ENCODE results near the gene NHS. TPM values are rescaled to one million over a fixed set of nuclear protein-coding genes. Genes with fewer than 3 reads are reported as not detected.

The NHS gene
- total RNA-seq, 1 experiment from 2014 or later, result 6.2 TPM

- H3K4me3 Mint-ChIP-seq (ENCODE audit: unreplicated experiment), result no peak overlapping the region
- no peaks in the 10 kb centered on the region for H3K4me1 Mint-ChIP-seq (ENCODE audit: insufficient read depth, unreplicated experiment)
- intact Hi-C loops (cut with micrococcal nuclease), result no loop called here
- no TSS peak for BruUV-seq (replicated peaks)
- peaks cover 10% of the 10 kb centered on the region for H3K27me3 Mint-ChIP-seq (ENCODE audit: insufficient read depth, unreplicated experiment)
- H3K36me3 Mint-ChIP-seq (ENCODE audit: insufficient read depth, unreplicated experiment), result no peaks in the 10 kb centered on the region
- POLR2A ChIA-PET, result no interaction called here
- DNase-seq (ENCODE audit: unreplicated experiment), result no peak
- CTCF ChIA-PET, result no interaction called here
- no peak overlapping the region for H3K27ac Mint-ChIP-seq (ENCODE audit: low read depth, unreplicated experiment)
- no peak for TF ChIP-seq CTCF (IDR thresholded peaks at IDR 0.05; ENCODE audit: unreplicated experiment)
- H3K9me3 Mint-ChIP-seq (ENCODE audit: unreplicated experiment), result no peaks in the 10 kb centered on the region
These were observed 65.3 kb downstream of the NHS start for GRCh38 chrX:17440258-17440657.

- Mint-ChIP-seq H3K36me3 (ENCODE audit: insufficient read depth, unreplicated experiment) (no peaks in the 10 kb centered on the region), H3K4me1 (ENCODE audit: insufficient read depth, unreplicated experiment) (no peaks in the 10 kb centered on the region), H3K27me3 (ENCODE audit: insufficient read depth, unreplicated experiment) (peaks cover 14% of the 10 kb centered on the region), H3K9me3 (ENCODE audit: unreplicated experiment) (no peaks in the 10 kb centered on the region), H3K4me3 (ENCODE audit: unreplicated experiment) (no peak overlapping the region), H3K27ac (ENCODE audit: low read depth, unreplicated experiment) (no peak overlapping the region)
- TF ChIP-seq CTCF (IDR thresholded peaks at IDR 0.05; ENCODE audit: unreplicated experiment), result no peak
- CTCF ChIA-PET, result interaction anchor here (0.9 kb wide), 1 partner anchor 199 kb away, joined by 3 read pairs; no protein-coding TSS in a partner anchor
- POLR2A ChIA-PET, result no interaction called here
- intact Hi-C loops (cut with micrococcal nuclease), result no loop called here
- DNase-seq (ENCODE audit: unreplicated experiment), result no peak
- no TSS peak for BruUV-seq (replicated peaks)
These were observed 65.8 kb downstream of the NHS start for GRCh38 chrX:17440836-17441235.

GRCh38 chrX:17441965-17442364 lies 67.0 kb downstream of the NHS start:
- no peaks in the 10 kb centered on the region for H3K4me1 Mint-ChIP-seq (ENCODE audit: insufficient read depth, unreplicated experiment)

GRCh38 chrX:17442898-17443297 lies 67.9 kb downstream of the NHS start:
- TF ChIP-seq CTCF (IDR thresholded peaks at IDR 0.05; ENCODE audit: unreplicated experiment), result no peak
- Mint-ChIP-seq H3K36me3 (ENCODE audit: insufficient read depth, unreplicated experiment) (no peaks in the 10 kb centered on the region), H3K4me3 (ENCODE audit: unreplicated experiment) (no peak overlapping the region), H3K9me3 (ENCODE audit: unreplicated experiment) (no peaks in the 10 kb centered on the region), H3K4me1 (ENCODE audit: insufficient read depth, unreplicated experiment) (no peaks in the 10 kb centered on the region), H3K27me3 (ENCODE audit: insufficient read depth, unreplicated experiment) (peaks cover 21% of the 10 kb centered on the region), H3K27ac (ENCODE audit: low read depth, unreplicated experiment) (no peak overlapping the region)
- BruUV-seq (replicated peaks), result no TSS peak
- POLR2A ChIA-PET, result no interaction called here
- CTCF ChIA-PET, result no interaction called here
- intact Hi-C loops (cut with micrococcal nuclease), result no loop called here
- DNase-seq (ENCODE audit: unreplicated experiment), result no peak

More at GRCh38 chrX:17441965-17442364, 67.0 kb downstream of the NHS start:
- no peak overlapping the region for H3K27ac Mint-ChIP-seq (ENCODE audit: low read depth, unreplicated experiment)
- intact Hi-C loops (cut with micrococcal nuclease), result no loop called here
- H3K4me3 Mint-ChIP-seq (ENCODE audit: unreplicated experiment), result no peak overlapping the region
- BruUV-seq (replicated peaks), result no TSS peak
- peak; percentile 11 for DNase-seq (ENCODE audit: unreplicated experiment)
- ChIA-PET CTCF (no interaction called here), POLR2A (interaction anchor here (0.5 kb wide), 1 partner anchor 1701 kb away, joined by 4 read pairs; no protein-coding TSS in a partner anchor)
- no peak for TF ChIP-seq CTCF (IDR thresholded peaks at IDR 0.05; ENCODE audit: unreplicated experiment)
- peaks cover 21% of the 10 kb centered on the region for H3K27me3 Mint-ChIP-seq (ENCODE audit: insufficient read depth, unreplicated experiment)
- no peaks in the 10 kb centered on the region for H3K36me3 Mint-ChIP-seq (ENCODE audit: insufficient read depth, unreplicated experiment)
- H3K9me3 Mint-ChIP-seq (ENCODE audit: unreplicated experiment), result no peaks in the 10 kb centered on the region
